PC-9 (cell line): ENCODE measurements around the gene APLN. TPM values are rescaled to one million over a fixed set of nuclear protein-coding genes. Genes with fewer than 3 reads are reported as not detected.

Source experiments
- BruUV-seq: library from RNA; stranded (reverse); fragments of 400-500 nt; replicated peaks from 2 replicates; lab custom pipeline; 2021; lab: Mats Ljungman, UMichigan
- CTCF ChIA-PET: fragments of 300-600 bp; sonication (Branson Sonifier 250); formaldehyde crosslinking; loops from one replicate; lab custom pipeline; 2022; ENCODE audit warnings: antibody characterized with exemption; lab: Charles Lee
- POLR2A ChIA-PET: fragments of 300-600 bp; sonication (Branson Sonifier 250); formaldehyde crosslinking; loops from one replicate; lab custom pipeline; 2022; ENCODE audit warnings: antibody characterized with exemption; ENCODE audit not compliant: unreplicated experiment; lab: Charles Lee
- DNase-seq, 2 experiments: peaks; one replicate each; pipeline versions ENCODE4 v3.0.0 to v3.0.0-alpha.2; 2015 to 2022; ENCODE audit warnings: mixed read lengths in 1 of 2
- H2AFZ ChIP-seq: fragments of 200-600 bp; sonication (generic); 2 replicates; pipeline ENCODE4 v1.8.1; 2017; ENCODE audit warnings: antibody characterized with exemption
- H3F3A ChIP-seq: fragments of 200-600 bp; sonication (generic); 2 replicates; pipeline ENCODE4 v1.8.1; 2017; ENCODE audit warnings: antibody characterized with exemption, mild to moderate bottlenecking, low read depth; ENCODE audit not compliant: insufficient read depth
- H3K27ac ChIP-seq: fragments of 200-600 bp; sonication (generic); 2 replicates; pipeline ENCODE4 v1.6.1; 2016; ENCODE audit warnings: mixed run types
- H3K27me3 ChIP-seq: fragments of 200-600 bp; sonication (generic); 2 replicates; pipeline ENCODE4 v1.6.1; 2016; ENCODE audit warnings: low read depth, mixed run types; ENCODE audit not compliant: insufficient read depth
- H3K36me3 ChIP-seq: fragments of 200-600 bp; sonication (generic); 2 replicates; pipeline ENCODE4 v1.6.1; 2016; ENCODE audit warnings: low read depth, mixed run types
- H3K4me1 ChIP-seq: fragments of 200-600 bp; sonication (generic); replicated peaks from 2 replicates; pipeline ENCODE4 v1.6.1; 2016; ENCODE audit warnings: mixed run types; ENCODE audit not compliant: insufficient read depth
- H3K4me2 ChIP-seq: fragments of 200-600 bp; sonication (generic); 2 replicates; pipeline ENCODE4 v1.6.1; 2017; ENCODE audit warnings: mixed run types
- H3K4me3 ChIP-seq: fragments of 200-600 bp; sonication (generic); 2 replicates; pipeline ENCODE4 v1.6.1; 2016; ENCODE audit warnings: mixed run types
- H3K79me2 ChIP-seq: fragments of 200-600 bp; sonication (generic); 2 replicates; pipeline ENCODE4 v1.6.1; 2017; ENCODE audit warnings: low read depth, mixed run types
- H3K9me2 ChIP-seq: fragments of 200-600 bp; sonication (generic); 2 replicates; pipeline ENCODE4 v1.8.1; 2017; ENCODE audit warnings: mild to moderate bottlenecking; ENCODE audit not compliant: insufficient read depth
- H3K9me3 ChIP-seq: fragments of 200-600 bp; sonication (generic); 2 replicates; pipeline ENCODE4 v1.8.1; 2016; ENCODE audit warnings: low read depth; ENCODE audit not compliant: insufficient read depth
- H4K20me1 ChIP-seq: fragments of 200-600 bp; sonication (generic); 2 replicates; pipeline ENCODE4 v1.8.1; 2017; ENCODE audit not compliant: insufficient read depth
- EZH2 ChIP-seq: fragments of 200-600 bp; sonication (generic); IDR thresholded peaks from 2 replicates; pipeline ENCODE4 v1.8.0; 2017; ENCODE audit warnings: antibody characterized with exemption, low read depth
- intact Hi-C: fragments of 100-400 bp; cut with micrococcal nuclease; formaldehyde crosslinking; loops from one replicate; pipeline ENCODE4 v1.10.0; 2022; ENCODE audit not compliant: unreplicated experiment
- total RNA-seq: library from RNA; stranded (reverse); gene quantifications from 2 replicates; pipeline ENCODE4 v1.2.3, GENCODE V29; 2021
- TF ChIP-seq, protein P1 (sequence below): fragments of 200-600 bp; sonication (generic); conservative IDR thresholded peaks from 2 replicates; pipeline ENCODE4 v1.6.1; 2017; ENCODE audit warnings: mixed run types, antibody characterized with exemption, mild to moderate bottlenecking, moderate library complexity

Gene APLN
- total RNA-seq, 1 experiment from 2014 or later, result 0.13 TPM

DNA sequence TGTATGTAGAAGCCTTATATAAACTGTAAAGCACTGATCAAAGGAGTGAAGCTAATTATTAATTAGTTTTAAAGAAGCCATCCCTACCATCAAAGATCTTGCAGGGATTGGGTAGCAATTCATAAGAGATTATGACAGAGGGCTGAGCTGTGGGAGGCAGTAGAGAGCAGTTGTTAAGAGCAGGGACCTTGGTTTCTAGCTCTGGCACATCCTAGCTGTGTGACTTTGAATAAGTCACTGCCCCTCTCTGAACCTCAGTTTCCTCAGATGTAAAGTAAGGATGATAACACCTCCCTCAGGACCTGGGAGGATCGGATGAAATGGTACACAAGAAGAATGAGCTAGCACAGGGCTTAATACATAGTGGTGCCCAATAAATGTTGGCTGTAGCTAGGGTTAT is 45.4 kb downstream of the APLN start:
- TF ChIP-seq, protein P1, sequence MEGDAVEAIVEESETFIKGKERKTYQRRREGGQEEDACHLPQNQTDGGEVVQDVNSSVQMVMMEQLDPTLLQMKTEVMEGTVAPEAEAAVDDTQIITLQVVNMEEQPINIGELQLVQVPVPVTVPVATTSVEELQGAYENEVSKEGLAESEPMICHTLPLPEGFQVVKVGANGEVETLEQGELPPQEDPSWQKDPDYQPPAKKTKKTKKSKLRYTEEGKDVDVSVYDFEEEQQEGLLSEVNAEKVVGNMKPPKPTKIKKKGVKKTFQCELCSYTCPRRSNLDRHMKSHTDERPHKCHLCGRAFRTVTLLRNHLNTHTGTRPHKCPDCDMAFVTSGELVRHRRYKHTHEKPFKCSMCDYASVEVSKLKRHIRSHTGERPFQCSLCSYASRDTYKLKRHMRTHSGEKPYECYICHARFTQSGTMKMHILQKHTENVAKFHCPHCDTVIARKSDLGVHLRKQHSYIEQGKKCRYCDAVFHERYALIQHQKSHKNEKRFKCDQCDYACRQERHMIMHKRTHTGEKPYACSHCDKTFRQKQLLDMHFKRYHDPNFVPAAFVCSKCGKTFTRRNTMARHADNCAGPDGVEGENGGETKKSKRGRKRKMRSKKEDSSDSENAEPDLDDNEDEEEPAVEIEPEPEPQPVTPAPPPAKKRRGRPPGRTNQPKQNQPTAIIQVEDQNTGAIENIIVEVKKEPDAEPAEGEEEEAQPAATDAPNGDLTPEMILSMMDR, result no peak
- no peak for TF ChIP-seq EZH2
- no peaks in the 10 kb centered on the region for H3K27me3 ChIP-seq
- no peak overlapping the region for H3K4me2 ChIP-seq
- POLR2A ChIA-PET, result no interaction called here
- no peak overlapping the region for H2AFZ ChIP-seq
- peaks cover 13% of the 10 kb centered on the region; the same call in 1 of the 2 replicates for H3F3A ChIP-seq
- H3K4me3 ChIP-seq, result no peak overlapping the region
- peaks cover 18% of the 10 kb centered on the region for H3K4me1 ChIP-seq
- no peaks in the 10 kb centered on the region for H3K9me2 ChIP-seq
- H3K9me3 ChIP-seq, result no peaks in the 10 kb centered on the region
- no peak for DNase-seq
- H4K20me1 ChIP-seq, result no peaks in the 10 kb centered on the region
- no peaks in the 10 kb centered on the region for H3K79me2 ChIP-seq
- no peak overlapping the region for H3K27ac ChIP-seq
- no TSS peak for BruUV-seq
- intact Hi-C loops, result loop anchor here (10.0 kb wide), 2 partner anchors 315 to 785 kb away; no protein-coding TSS in a partner anchor
- no peaks in the 10 kb centered on the region for H3K36me3 ChIP-seq
- CTCF ChIA-PET, result interaction anchor here (0.6 to 1.9 kb wide), 3 partner anchors 117 to 214 kb away, joined by 3 to 5 read pairs (median 3); no protein-coding TSS in a partner anchor

DNA sequence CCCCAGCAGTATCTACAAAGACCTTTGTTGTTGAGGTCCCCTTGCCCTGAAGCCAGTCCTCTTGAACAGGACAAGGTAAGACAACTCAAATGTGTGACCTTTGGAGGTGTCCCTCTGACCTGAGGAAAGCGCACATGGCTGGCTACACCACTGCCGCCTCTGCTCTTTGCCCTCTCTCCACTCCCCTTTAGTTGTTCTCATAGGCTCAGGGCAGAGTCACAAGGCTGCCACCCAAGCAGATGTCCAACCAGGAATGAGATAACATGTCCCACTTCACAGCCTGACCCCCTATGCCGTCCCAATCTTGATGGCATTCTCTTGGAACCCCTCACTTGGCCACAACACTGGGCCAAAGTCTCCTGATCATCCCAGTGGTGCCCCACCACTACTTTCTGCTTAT is 46.3 kb downstream of the APLN start:
- H3K4me3 ChIP-seq, result no peak overlapping the region
- no peak overlapping the region for H2AFZ ChIP-seq
- no peaks in the 10 kb centered on the region for H3K36me3 ChIP-seq
- no peaks in the 10 kb centered on the region for H4K20me1 ChIP-seq
- BruUV-seq, result no TSS peak
- H3K79me2 ChIP-seq, result no peaks in the 10 kb centered on the region
- no peak for DNase-seq
- intact Hi-C loops, result loop anchor here (10.0 kb wide), 2 partner anchors 316 to 786 kb away; no protein-coding TSS in a partner anchor
- peaks cover 20% of the 10 kb centered on the region; the same call in 1 of the 2 replicates for H3F3A ChIP-seq
- no peak overlapping the region for H3K27ac ChIP-seq
- no peak overlapping the region for H3K4me2 ChIP-seq
- H3K9me3 ChIP-seq, result no peaks in the 10 kb centered on the region
- H3K9me2 ChIP-seq, result no peaks in the 10 kb centered on the region
- CTCF ChIA-PET, result interaction anchor here (0.5 to 1.4 kb wide), 2 partner anchors 50 to 452 kb away, joined by 3 to 4 read pairs; no protein-coding TSS in a partner anchor
- TF ChIP-seq, protein P1, result no peak
- TF ChIP-seq EZH2, result no peak
- no peaks in the 10 kb centered on the region for H3K27me3 ChIP-seq
- peaks cover 12% of the 10 kb centered on the region; the same call in 1 of the 2 replicates for H3K4me1 ChIP-seq
- POLR2A ChIA-PET, result no interaction called here

DNA sequence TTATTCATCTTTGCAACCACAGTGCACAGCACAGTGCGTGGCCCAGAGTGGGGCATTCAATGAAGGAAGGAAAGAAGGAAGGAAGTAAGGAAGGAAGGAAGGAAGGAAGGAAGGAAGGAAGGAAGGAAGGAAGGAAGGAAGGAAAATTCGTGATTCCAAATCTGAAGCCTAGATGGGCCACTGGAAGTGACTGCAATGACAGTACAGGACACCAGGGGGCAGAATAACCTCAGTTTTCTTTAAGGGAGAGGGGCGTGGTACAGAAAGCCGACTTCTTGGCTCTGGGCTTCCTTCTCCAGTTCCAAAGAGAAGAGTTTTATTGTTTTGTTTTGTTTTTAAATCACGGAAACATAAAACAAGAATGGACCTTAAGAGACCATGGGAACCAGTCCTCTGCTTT is 47.8 kb downstream of the APLN start:
- ChIA-PET POLR2A (no interaction called here), CTCF (interaction anchor here (0.8 kb wide), 1 partner anchor 36 kb away, joined by 10 read pairs; no protein-coding TSS in a partner anchor)
- Histone ChIP-seq H3K27me3 (no peaks in the 10 kb centered on the region), H4K20me1 (no peaks in the 10 kb centered on the region), H3K79me2 (no peaks in the 10 kb centered on the region), H3K27ac (no peak overlapping the region), H3K4me3 (no peak overlapping the region), H3K4me2 (0 out of 2 replicates have a peak overlapping the region, but pooled peaks have one; percentile 11), H3K4me1 (peaks cover 6% of the 10 kb centered on the region; the same call in 1 of the 2 replicates), H3F3A (peaks cover 11% of the 10 kb centered on the region; the same call in 1 of the 2 replicates), H3K9me3 (no peaks in the 10 kb centered on the region), H3K9me2 (no peaks in the 10 kb centered on the region), H2AFZ (no peak overlapping the region), H3K36me3 (no peaks in the 10 kb centered on the region)
- no TSS peak for BruUV-seq
- no peak for TF ChIP-seq EZH2
- TF ChIP-seq, protein P1, result peak; percentile 89
- intact Hi-C loops, result loop anchor here (1.0 to 10.0 kb wide), 7 partner anchors 30 to 1310 kb away; no protein-coding TSS in a partner anchor
- peak; percentile 48 to 55 for DNase-seq
